Adrenal gland (tissue), 12 donors: ENCODE results near the gene RAPGEF3. TPM values are rescaled to one million over a fixed set of nuclear protein-coding genes. Genes with fewer than 3 reads are reported as not detected.

Experiments
- DNase-seq, 7 donors: peaks; one replicate each; pipeline ENCODE4 v3.0.0-alpha.2; 2019 to 2020
- H3K27ac ChIP-seq, 5 donors: fragments of 200-600 bp; sonication (generic) in 4 of 5; 1 replicate in 3 of 5; 2 replicates in 2 of 5; pipeline versions ENCODE4 v1.5.1 to v1.8.0; 2016 to 2020; ENCODE audit warnings: mild to moderate bottlenecking in 1 of 5
- H3K27me3 ChIP-seq: fragments of 200-600 bp; 2 replicates; pipeline ENCODE4 v1.8.0; 2021
- H3K36me3 ChIP-seq, 2 donors: fragments of 200-600 bp; replicated peaks in 1 of 2; 1 replicate in 1 of 2; 2 replicates in 1 of 2; pipeline versions ENCODE4 v1.5.1 to v1.8.0; 2018 to 2022
- H3K4me1 ChIP-seq, 2 donors: fragments of 200-600 bp; replicated peaks in 1 of 2; 1 replicate in 1 of 2; 2 replicates in 1 of 2; pipeline versions ENCODE4 v1.5.1 to v1.8.0; 2018 to 2021
- H3K4me3 ChIP-seq, 4 donors: fragments of 200-600 bp; sonication (generic) in 3 of 4; one replicate each; pipeline ENCODE4 v1.5.1; 2016 to 2018
- H3K9me3 ChIP-seq, 3 donors: fragments of 200-600 bp; sonication (generic) in 1 of 3; replicated peaks in 1 of 3; 1 replicate in 2 of 3; 2 replicates in 1 of 3; pipeline versions ENCODE4 v1.5.1 to v1.8.0; 2016 to 2021
- POLR2A ChIP-seq, 2 donors: fragments of 450-650 bp; IDR thresholded peaks; one replicate each; pipeline ENCODE4 v1.6.1; 2017; ENCODE audit warnings: antibody characterized with exemption in 2 of 2, mild to moderate bottlenecking in 2 of 2, moderate library complexity in 1 of 2
- WGBS, 4 donors: extraction: QIAGEN DNeasy Blood & Tissue Kit in 2 of 4; methylation state at CpG; one replicate each; pipeline versions ENCODE4 v1.1.5 to v1.1.7; 2013 to 2017; 5-methylcytosine and 5-hydroxymethylcytosine counted together
- intact Hi-C, 2 donors: fragments of 100-400 bp; cut with DNase I; formaldehyde crosslinking; loops; one replicate each; pipeline versions ENCODE4 v1.14.1 to v1.15.0; 2022 to 2023
- polyA plus RNA-seq, 3 donors: library from polyadenylated mRNA; stranded (reverse); fragments of 200-250 nt in 2 of 3; fragments of 350-450 nt in 1 of 3; fragmentation: Illumina TruSeq in 1 of 3; extraction: RNeasy Lipid Tissue Mini Kit (QIAGEN cat#74804) in 1 of 3; gene quantifications; one replicate each; pipeline ENCODE4 v1.2.3, GENCODE V29; 2013 to 2014
- total RNA-seq, 9 donors: library from RNA; depleted of rRNA in 4 of 9; stranded (reverse); fragments of >200 nt in 4 of 9; fragments of 120-200 nt in 1 of 9; fragmentation: NEBNext Ultra II Directional in 1 of 9; extraction: Animal tissue kit (Norgen Biotek cat#: 25700) in 1 of 9; gene quantifications; one replicate each; pipeline versions ENCODE4 v1.1.0 to v1.2.4, GENCODE V29; 2013 to 2023
- TF ChIP-seq, protein P1 (sequence below), 6 experiments: fragments of 450-650 bp in 4 of 6; fragments of 200-600 bp in 2 of 6; sonication (generic) in 1 of 6; IDR thresholded peaks; 1 replicate in 5 of 6; 2 replicates in 1 of 6; pipeline versions ENCODE4 v1.5.1 to v1.8.0; 2016 to 2021; ENCODE audit warnings: antibody characterized with exemption in 6 of 6, mild to moderate bottlenecking in 2 of 6, moderate library complexity in 1 of 6
- donor health status: healthy with polysubstance abuse.
- donor health status: Bipolar disorder and iron deficiency.
- donor health status: DM: yes; HTN: yes; CAD: no.
- donor health status: DM: no; HTN: no; CAD: no.
- donor health status: DM: no; HTN: no; CAD: no.
- donor health status: DM: yes; HTN: yes; CAD: no.

Gene RAPGEF3
- total and polyA plus RNA-seq, 12 donors: 1.4 to 69.4 (median 9.3) TPM

DNA sequence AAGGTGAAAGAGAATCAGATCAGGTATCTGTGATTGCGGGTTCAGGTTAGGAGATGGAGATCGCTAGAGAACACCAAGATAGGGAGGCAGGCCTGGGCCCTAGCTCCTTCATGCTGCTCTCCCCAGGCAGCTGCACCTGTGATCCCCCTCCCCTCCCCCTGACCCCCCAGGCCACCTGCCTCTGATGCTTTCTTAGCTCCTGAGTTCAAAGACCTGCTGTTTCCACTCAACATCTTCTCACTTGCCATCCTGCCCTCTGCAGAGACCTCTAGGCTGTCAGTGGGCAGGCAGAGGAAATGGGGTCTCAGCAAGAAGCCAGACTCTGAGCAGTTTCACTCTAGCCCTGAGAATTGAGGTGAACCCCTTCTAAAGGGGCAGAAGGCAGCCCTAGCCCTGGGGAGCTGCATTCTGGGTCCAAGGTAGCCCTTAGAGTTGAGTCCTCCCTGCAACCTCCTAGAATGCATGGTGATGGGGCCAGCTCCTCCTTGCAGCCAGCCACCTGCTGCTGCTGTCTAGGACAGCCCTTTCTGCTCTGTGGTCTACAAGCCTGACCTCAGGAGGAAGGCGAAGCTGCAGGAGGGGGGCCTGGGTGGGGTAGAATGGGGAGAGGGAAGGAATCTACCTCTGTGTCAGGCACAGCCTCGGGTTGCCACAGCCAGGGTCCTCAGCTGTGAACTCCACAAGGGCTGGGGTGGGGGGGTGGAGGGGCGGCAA, 8.0 kb upstream of the RAPGEF3 start:
- WGBS, 4 donors: 58 to 82% (median 69%) methylated on average over 3 to 5 of the region's 5 CpGs
- intact Hi-C loops: loop anchor here (5.0 kb wide), 2 partner anchors 44 to 54 kb away; no protein-coding TSS in a partner anchor
- TF ChIP-seq, protein P1, sequence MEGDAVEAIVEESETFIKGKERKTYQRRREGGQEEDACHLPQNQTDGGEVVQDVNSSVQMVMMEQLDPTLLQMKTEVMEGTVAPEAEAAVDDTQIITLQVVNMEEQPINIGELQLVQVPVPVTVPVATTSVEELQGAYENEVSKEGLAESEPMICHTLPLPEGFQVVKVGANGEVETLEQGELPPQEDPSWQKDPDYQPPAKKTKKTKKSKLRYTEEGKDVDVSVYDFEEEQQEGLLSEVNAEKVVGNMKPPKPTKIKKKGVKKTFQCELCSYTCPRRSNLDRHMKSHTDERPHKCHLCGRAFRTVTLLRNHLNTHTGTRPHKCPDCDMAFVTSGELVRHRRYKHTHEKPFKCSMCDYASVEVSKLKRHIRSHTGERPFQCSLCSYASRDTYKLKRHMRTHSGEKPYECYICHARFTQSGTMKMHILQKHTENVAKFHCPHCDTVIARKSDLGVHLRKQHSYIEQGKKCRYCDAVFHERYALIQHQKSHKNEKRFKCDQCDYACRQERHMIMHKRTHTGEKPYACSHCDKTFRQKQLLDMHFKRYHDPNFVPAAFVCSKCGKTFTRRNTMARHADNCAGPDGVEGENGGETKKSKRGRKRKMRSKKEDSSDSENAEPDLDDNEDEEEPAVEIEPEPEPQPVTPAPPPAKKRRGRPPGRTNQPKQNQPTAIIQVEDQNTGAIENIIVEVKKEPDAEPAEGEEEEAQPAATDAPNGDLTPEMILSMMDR (IDR thresholded peaks at IDR 0.05): no peak
- no peak for TF ChIP-seq POLR2A (IDR thresholded peaks at IDR 0.05)

DNA sequence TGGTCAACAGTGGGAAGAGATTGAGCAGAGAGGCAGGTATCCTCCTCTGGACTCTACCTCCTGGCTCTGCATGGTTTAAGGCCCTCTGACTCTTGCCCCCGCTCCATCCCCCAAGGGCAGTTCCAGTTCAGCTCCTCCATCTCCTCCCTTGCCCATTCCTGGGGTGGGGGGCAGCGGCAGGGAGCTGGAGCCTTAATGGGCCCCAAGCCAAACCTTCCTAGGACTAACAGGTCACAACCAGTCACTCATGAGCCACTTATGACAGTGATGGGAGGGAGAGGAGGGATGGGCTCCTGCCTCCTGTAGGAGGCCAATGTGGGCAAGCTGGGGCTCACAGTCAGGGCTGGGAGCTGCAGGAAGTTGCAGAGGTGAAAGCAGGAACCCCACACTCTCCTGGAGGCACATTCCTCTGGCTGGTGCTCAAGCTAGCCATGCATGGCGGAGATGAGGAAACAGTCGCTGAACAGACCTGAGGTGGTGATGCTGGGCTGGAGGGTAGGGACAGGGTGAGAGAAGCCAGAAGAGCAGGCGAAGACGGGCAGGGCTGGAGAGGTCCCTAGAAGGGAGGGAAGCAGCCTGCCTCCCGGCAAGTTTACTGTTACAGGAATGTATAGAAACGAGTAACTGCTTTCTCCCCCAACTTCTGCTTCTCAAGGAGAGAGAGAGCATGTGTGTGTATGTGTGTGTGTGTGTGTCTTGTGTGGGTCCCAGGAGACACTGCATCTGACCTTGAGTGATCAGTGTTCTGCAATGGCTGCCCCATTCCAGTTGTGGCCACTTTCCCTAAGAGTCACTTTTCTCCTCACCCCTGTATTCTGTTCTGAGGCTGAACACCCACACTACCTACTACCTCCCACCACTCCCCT, 5.0 kb upstream of the RAPGEF3 start:
- Histone ChIP-seq H3K4me1 (peaks cover 4 to 14% of the 10 kb centered on the region in 2 donors), H3K4me3 (no peak overlapping the region), H3K9me3 (no peaks in the 10 kb centered on the region), H3K27me3 (no peaks in the 10 kb centered on the region), H3K36me3 (no peaks in the 10 kb centered on the region), H3K27ac (no peak overlapping the region)
- TF ChIP-seq, protein P1 (IDR thresholded peaks at IDR 0.05): no peak
- no peak for TF ChIP-seq POLR2A (IDR thresholded peaks at IDR 0.05)
- DNase-seq: peak in 1 of 7 donors; percentile 13
- intact Hi-C loops: no loop called here
- WGBS, 4 donors: 84 to 92% (median 88%) methylated on average over 7 to 8 of the region's 8 CpGs

More for the DNA sequence above, 8.0 kb upstream of the RAPGEF3 start:
- Histone ChIP-seq H3K9me3 (no peaks in the 10 kb centered on the region), H3K27me3 (no peaks in the 10 kb centered on the region), H3K27ac (no peak overlapping the region), H3K36me3 (no peaks in the 10 kb centered on the region), H3K4me1 (peaks cover 0 to 18% of the 10 kb centered on the region in 2 donors), H3K4me3 (no peak overlapping the region)
- DNase-seq: no peak

DNA sequence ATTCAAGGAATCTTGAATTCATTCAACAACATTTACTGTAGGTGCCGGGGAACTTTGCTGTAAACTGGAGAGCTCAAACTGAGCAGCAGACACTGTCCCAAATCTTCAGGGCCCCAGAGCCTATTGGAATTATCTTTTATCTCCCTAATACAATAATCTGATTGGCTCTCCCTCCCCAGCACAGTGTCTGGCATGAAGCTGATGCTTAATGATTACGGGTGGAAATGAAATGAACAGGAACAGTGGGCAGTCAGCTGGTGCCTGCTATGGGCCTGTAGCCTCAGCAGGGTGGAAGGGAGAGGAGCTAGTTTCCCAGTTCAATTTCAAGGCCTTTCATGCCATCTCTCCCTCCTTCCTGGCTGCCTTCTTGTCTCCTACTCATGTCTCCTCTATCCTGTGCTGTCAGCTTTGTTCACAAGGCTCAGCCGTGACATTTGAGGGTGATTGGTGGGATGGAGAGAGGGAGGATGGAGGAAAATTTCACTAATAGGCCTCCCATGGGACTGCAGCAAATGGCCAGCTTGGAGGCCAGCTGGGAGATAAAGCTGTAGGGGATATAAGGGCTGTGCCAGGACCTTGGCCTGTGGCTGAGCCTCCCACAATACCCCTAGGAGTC, 4.3 kb upstream of the RAPGEF3 start:
- intact Hi-C loops: no loop called here
- Histone ChIP-seq H3K4me3 (no peak overlapping the region), H3K4me1 (peaks cover 10 to 20% of the 10 kb centered on the region in 2 donors), H3K27ac (no peak overlapping the region), H3K27me3 (no peaks in the 10 kb centered on the region), H3K9me3 (no peaks in the 10 kb centered on the region), H3K36me3 (no peaks in the 10 kb centered on the region)
- 55 to 75% (median 70%) methylated on average over 3 of the region's 3 CpGs for WGBS, 4 donors
- no peak for DNase-seq
- TF ChIP-seq, protein P1 (IDR thresholded peaks at IDR 0.05): no peak
- TF ChIP-seq POLR2A (IDR thresholded peaks at IDR 0.05): no peak

DNA sequence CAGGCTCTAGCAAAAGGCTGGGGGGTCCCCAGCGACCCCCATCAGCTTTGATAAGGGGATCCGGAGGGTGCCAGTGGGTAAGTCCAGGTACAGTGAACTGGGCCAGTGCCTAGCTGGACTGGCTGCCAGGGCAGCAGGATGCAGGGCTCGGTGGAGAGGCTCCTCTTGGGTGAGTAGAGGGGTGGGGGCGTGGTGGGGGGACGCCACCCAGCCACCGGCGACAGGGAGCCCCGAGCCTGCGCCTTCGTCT, 171 bp downstream of the RAPGEF3 start:
- DNase-seq: no peak
- Histone ChIP-seq H3K27me3 (no peaks in the 10 kb centered on the region), H3K4me3 (peak overlapping the region in 3 of 4 donors; percentile 44 to 73 (median 55)), H3K27ac (peak overlapping the region in 2 of 5 donors; percentile 31 to 83), H3K36me3 (no peaks in the 10 kb centered on the region), H3K9me3 (no peaks in the 10 kb centered on the region), H3K4me1 (peaks cover 10 to 23% of the 10 kb centered on the region in 2 donors)
- intact Hi-C loops: no loop called here
- 0 to 13% (median 4%) methylated on average over 1 to 10 of the region's 10 CpGs for WGBS, 4 donors
- TF ChIP-seq, protein P1 (IDR thresholded peaks at IDR 0.05): no peak
- TF ChIP-seq POLR2A (IDR thresholded peaks at IDR 0.05): no peak
